Fibroblast of skin of abdomen (primary cell): ENCODE data around the gene ABCA2.
"Not testable (repeated sequence)": the region's sequence is repeated elsewhere in the genome, so short reads cannot be mapped to it uniquely, and the experiment has no call there.

Experiments used
- DNase-seq: peaks from one replicate; pipeline ENCODE4 v3.0.0-alpha.2; 2013

ABCA2 gene

GRCh38 chr9:137064027-137064879, 36.2 kb upstream of the ABCA2 start:
- DNase-seq = peak; percentile 31

DNA sequence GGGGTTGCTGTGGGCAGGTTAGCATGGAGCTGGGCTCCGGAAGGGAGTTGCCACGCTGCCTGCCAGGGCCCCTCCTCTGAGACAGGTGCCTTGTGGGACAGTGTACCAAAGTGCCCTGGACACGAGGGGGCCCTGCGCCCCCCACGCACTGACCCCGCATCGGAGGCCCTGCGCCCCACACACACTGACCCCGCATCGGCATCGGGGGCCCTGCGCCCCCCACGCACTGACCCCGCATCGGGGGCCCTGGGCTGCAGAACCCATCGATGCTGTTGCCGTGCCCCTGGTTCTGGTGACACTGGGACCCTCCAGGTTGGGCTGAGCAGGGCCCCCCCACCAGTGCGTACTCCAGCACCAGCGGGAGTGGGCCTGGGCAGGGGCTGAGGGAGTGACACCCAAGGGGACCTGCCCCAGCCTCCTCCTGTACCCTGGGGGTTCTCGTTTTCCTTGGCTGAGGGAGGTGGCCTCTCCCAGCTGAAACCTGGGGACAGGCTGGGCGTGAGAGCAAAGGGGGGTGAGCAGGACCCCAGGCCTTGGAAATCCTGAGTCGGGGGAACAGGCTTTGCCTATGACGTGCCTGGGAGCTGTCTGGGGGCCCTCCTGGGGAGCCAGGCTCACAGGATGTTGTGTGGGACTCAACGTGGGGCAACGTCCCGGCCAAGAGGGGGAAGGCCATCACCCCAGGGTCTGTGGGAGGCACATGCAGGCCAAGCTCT, 35.4 kb upstream of the ABCA2 start:
- no peak for DNase-seq

DNA sequence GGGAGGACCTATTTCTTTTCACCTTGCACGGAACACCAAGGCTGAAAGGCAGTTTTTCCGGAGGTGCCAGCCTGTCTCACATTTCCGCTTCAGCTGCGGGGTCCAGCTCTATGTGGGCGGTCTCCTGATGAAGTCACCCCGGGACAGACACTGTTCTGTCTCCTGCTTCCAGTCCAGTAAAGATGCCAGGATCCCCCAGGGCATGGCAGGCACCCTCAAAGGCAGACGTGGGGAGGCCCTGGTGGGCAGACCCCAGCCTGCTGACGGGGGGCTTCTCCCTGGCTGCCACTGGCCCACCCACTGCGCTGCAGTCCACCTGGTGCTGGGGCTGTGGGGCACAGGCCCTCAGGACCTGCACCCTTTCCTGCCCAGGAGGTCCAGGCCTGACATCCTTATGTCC, 34.8 kb upstream of the ABCA2 start:
- not testable (repeated sequence) for DNase-seq

DNA sequence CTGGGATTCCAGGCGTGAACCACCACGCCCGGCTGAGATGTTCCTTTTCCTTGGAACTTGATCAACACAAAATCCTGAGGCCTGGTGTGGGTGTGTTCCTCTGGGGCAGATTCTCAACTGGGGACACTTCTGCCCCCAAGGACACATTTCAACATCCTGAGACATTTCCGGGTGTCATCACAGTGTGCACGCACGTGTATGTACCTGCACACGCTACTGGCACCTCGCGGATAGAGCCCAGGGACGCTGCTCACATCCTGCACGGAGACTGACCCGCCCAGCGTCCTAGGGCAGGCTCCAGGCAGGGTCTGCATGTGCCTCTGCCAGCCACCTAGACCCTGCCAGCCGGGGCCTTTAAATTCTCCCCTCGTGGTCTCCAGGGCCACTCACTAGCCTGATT, 34.3 kb upstream of the ABCA2 start:
- no peak for DNase-seq

GRCh38 chr9:137058521-137059234, 30.6 kb upstream of the ABCA2 start:
- no peak for DNase-seq

DNA sequence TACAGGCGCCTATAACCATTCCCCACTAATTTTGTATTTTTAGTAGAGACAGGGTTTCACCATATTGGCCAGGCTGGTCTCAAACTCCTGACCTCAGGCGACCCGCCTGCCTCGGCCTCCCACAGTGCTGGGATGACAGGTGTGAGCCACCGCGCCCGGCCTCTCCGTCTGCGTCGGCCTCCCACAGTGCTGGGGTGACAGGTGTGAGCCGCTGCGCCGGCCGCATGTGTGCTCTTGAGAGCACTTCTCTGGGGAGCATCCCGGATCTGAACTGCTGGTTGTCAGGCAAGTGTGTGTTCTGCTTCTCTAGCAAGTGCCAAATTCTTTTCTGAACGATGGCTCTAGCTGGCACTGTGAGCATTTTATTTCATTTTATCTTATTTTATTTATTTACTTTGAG, 29.5 kb upstream of the ABCA2 start:
- DNase-seq = no peak

- no peak for DNase-seq
These were observed 28.8 kb upstream of the ABCA2 start for GRCh38 chr9:137056739-137057415.

- peak; percentile 44 for DNase-seq
These were observed 27.6 kb upstream of the ABCA2 start for GRCh38 chr9:137055385-137056364.

- no peak for DNase-seq
These were observed 26.9 kb upstream of the ABCA2 start for GRCh38 chr9:137054932-137055384.

- DNase-seq = no peak
These were observed 26.2 kb upstream of the ABCA2 start, which contains the start of gene ENTPD2 for GRCh38 chr9:137053944-137054931. ENTPD2 (minus strand) TSS chr9:137054061; CDS start chr9:137053997, 64 bp downstream.

DNA sequence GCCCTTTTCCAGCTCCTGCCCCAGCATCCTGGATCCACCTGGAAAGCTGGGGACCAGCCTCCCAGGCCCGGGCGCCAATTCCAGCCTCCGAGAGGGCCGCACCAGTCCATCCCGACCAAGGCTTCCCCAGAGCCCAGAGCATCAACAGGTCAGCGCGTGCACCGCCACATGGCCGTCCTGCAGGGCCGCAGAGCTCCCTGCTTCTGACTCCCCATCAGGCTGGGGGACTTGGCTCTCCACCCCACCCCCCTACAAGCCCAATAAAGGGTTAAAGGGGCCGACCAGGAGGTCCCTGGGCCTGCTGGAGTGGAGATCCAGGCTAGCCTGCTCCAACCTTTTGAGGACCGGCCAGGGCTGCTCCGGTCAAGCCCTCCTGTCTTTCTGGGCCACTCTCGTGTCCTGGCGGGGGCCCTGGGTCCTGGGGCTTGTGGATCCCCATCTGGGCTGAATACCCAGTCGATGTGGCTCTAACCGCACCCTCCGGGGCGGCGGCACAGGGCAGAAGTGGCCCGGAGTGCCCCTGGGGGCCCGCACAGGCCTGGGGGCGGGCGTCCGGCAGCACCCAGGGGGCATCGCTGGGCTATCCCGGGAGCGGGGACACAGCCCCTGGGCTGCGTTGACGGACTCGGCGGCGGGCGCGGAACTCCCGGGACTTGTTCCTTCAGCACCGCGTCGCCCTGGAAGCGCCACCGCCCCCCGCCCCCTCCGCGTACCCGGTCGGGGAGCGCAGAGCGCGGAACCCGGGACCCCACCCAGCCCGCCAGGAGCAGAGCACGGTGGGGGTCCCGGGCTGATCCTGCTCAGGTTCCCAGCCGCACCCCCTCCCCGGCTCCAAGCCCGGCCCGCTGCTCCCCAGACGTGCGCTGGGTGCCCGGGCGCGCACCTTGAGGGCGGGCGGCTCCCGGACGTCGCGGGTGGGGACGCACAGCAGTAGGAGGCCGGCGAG, 25.2 kb upstream of the ABCA2 start:
- no peak for DNase-seq

GRCh38 chr9:137052293-137052692, 24.3 kb upstream of the ABCA2 start:
- no peak for DNase-seq

DNA sequence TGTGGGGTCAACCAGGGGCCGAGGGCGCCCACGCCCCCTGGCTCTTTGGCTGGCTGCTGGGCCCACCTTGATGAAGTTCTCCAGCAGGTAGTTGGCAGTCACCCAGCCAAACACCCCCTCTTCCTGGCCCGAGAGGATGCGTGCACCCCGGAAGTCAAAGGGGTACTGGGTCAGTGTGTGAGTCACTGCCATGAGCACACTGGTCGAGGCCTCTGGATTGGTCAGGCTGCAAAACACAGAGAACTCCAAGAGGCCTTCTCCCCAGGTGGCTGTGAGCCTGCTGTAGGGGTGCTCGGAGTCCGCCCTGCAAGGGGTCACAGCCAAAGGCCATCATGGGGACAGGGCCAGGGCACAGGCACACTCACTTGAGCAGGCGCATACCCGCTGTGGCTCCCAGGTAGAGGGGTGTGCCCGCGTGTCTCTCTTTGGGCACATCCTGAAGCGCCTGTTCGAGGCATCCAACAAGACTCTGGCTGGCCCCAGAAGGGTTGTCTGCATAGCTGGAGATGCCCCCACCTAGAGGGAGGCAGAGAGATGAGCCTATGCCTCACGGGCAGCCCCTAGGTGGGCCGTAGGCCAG, 23.2 kb upstream of the ABCA2 start:
- no peak for DNase-seq

DNA sequence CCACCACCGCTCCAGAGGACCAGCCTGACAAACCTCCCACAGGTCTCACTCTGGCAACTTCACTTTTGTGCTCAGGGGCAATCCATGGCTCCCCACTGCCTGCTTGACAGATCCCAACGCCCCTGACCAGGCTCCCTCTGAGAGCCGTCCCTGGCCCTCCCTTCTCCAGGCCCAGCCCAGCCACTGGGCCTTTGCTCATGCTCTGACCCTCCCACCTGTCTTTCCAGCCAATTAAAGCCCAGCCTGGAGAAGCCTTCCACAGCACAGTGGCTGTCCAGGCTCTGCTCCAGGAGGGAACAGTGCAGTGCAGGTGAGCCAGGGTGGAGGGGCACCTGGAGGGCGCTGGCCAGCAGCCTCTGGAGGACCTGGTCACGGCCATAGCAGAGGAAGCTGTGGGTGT, 22.5 kb upstream of the ABCA2 start:
- no peak for DNase-seq

GRCh38 chr9:137049544-137050449, 21.8 kb upstream of the ABCA2 start:
- peak; percentile 15 for DNase-seq

DNA sequence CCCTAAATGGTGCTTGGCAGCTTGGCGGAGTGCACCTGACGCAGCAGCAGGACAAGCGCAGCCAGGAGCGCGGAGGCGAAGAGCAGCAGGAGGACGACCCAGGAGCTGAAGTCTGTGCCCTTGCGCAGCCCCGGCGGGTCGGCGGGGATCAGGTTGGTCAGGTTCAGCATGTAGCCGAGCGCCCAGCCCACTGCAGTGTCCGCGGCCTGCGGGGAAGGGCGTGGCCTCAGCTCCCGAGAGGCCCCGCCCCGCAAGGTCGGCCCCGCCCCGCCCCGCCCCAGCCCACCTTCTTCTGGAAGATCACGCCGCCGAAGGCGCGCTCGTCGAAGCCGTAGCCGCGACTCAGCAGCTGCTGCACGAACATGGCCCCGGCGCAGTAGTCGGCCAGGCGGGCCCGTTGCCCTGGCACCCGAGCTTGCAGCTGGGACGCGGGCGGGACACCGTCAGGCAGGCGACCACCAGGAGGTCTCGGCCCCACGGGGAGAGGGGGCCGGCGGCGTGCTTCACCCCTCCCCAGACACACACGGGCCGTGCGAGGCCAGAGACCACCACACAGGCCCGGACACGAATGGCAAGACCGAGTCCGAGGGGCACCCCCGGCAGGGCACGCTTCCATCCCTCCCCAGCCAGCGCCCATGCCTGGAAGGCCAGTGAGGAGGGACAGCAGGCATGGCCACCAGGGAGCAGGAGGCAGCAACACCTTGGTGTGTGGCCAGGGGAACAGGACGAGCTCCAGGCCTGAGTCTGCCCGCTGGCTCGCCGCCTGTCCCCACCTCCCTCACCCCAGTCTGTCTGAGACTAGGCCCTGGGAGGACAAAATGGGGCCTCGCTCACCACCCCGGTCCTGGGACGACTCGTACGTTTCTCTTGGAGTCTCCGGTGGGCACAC, 20.9 kb upstream of the ABCA2 start:
- DNase-seq = no peak
